DOHH2 (cell line): Measurements from ENCODE around the gene SPECC1L.

ENCODE experiments used
- H3F3A ChIP-seq: fragments of 200-600 bp; sonication (generic), shearing (Covaris generic); 2 replicates; pipeline ENCODE4 v1.6.0; 2016; ENCODE audit warnings: antibody characterized with exemption, mild to moderate bottlenecking; ENCODE audit not compliant: control insufficient read depth, insufficient read depth
- H3K27ac ChIP-seq: fragments of 200-600 bp; sonication (generic); 2 replicates; pipeline ENCODE4 v1.5.1; 2014; ENCODE audit warnings: low read depth, mild to moderate bottlenecking, low read length, moderate library complexity
- H3K27me3 ChIP-seq: fragments of 200-600 bp; sonication (generic); 2 replicates; pipeline ENCODE4 v1.6.1; 2014; ENCODE audit warnings: mild to moderate bottlenecking, low read length, mixed read lengths; ENCODE audit not compliant: control insufficient read depth
- H3K36me3 ChIP-seq: fragments of 200-600 bp; sonication (generic); 2 replicates; pipeline ENCODE4 v1.6.1; 2014; ENCODE audit warnings: mild to moderate bottlenecking, low read length, moderate library complexity, mixed read lengths; ENCODE audit not compliant: control insufficient read depth
- H3K4me1 ChIP-seq: fragments of 200-600 bp; sonication (generic); 2 replicates; pipeline ENCODE4 v1.6.1; 2014; ENCODE audit warnings: mild to moderate bottlenecking, low read length, mixed read lengths; ENCODE audit not compliant: control insufficient read depth
- H3K4me2 ChIP-seq: fragments of 200-600 bp; sonication (generic); 2 replicates; pipeline ENCODE4 v1.6.0; 2014; ENCODE audit warnings: mild to moderate bottlenecking, low read length, moderate library complexity
- H3K4me3 ChIP-seq: fragments of 200-600 bp; sonication (generic); 2 replicates; pipeline ENCODE4 v1.5.1; 2014; ENCODE audit warnings: mild to moderate bottlenecking, low read length, mixed read lengths
- H3K79me2 ChIP-seq: fragments of 200-600 bp; sonication (generic); 2 replicates; pipeline ENCODE4 v1.6.1; 2014; ENCODE audit warnings: mild to moderate bottlenecking, low read length, mixed read lengths; ENCODE audit not compliant: control insufficient read depth
- H3K9me2 ChIP-seq: fragments of 200-600 bp; sonication (generic); replicated peaks from 2 replicates; pipeline ENCODE4 v1.6.1; 2014; ENCODE audit warnings: mild to moderate bottlenecking, low read length, mixed read lengths; ENCODE audit not compliant: control insufficient read depth
- H3K9me3 ChIP-seq: fragments of 200-600 bp; sonication (generic); 2 replicates; pipeline ENCODE4 v1.6.1; 2014; ENCODE audit warnings: antibody characterized with exemption, low read length, mixed read lengths; ENCODE audit not compliant: control insufficient read depth, insufficient read depth
- H4K20me1 ChIP-seq: fragments of 200-600 bp; sonication (generic); 2 replicates; pipeline ENCODE4 v1.6.0; 2014; ENCODE audit warnings: low read depth, mild to moderate bottlenecking, antibody characterized with exemption, low read length, moderate library complexity; ENCODE audit not compliant: control insufficient read depth, insufficient read depth
- CTCF ChIP-seq: fragments of 200-600 bp; sonication (generic); IDR thresholded peaks from one replicate; pipeline ENCODE4 v1.5.1; 2014; ENCODE audit warnings: antibody characterized with exemption, mild to moderate bottlenecking, low read depth, low read length; ENCODE audit not compliant: poor library complexity, severe bottlenecking
- EZH2phosphoT487 ChIP-seq: fragments of 200-600 bp; sonication (generic); IDR thresholded peaks from 2 replicates; pipeline ENCODE4 v1.6.1; 2017; ENCODE audit warnings: borderline replicate concordance, mild to moderate bottlenecking, antibody characterized with exemption, low read length, moderate library complexity, mixed read lengths

The SPECC1L gene

GRCh38 chr22:24436553-24436952 is 165.9 kb downstream of the SPECC1L start:
- peak overlapping the region; percentile 96 for H3K4me2 ChIP-seq
- peak overlapping the region; percentile 98 for H3K27ac ChIP-seq
- peaks cover 78% of the 10 kb centered on the region for H3K36me3 ChIP-seq
- H3K79me2 ChIP-seq: peaks cover 71% of the 10 kb centered on the region
- peaks cover 72% of the 10 kb centered on the region for H3K4me1 ChIP-seq
- no peak for TF ChIP-seq EZH2phosphoT487
- TF ChIP-seq CTCF: no peak
- no peaks in the 10 kb centered on the region for H3K9me2 ChIP-seq
- peaks cover 4% of the 10 kb centered on the region for H4K20me1 ChIP-seq
- H3K27me3 ChIP-seq: no peaks in the 10 kb centered on the region
- H3F3A ChIP-seq: peaks cover 42% of the 10 kb centered on the region
- H3K4me3 ChIP-seq: peak overlapping the region; percentile 64
- no peaks in the 10 kb centered on the region for H3K9me3 ChIP-seq

- peaks cover 66% of the 10 kb centered on the region for H3K79me2 ChIP-seq
- H3K4me1 ChIP-seq: peaks cover 67% of the 10 kb centered on the region
- H3K4me2 ChIP-seq: peak overlapping the region; percentile 96
These were observed 166.5 kb downstream of the SPECC1L start for GRCh38 chr22:24437091-24437490.

GRCh38 chr22:24437741-24438328 is 167.2 kb downstream of the SPECC1L start:
- H3K9me3 ChIP-seq: no peaks in the 10 kb centered on the region
- peak overlapping the region; percentile 98 for H3K27ac ChIP-seq
- H3K4me1 ChIP-seq: peaks cover 59% of the 10 kb centered on the region
- peaks cover 4% of the 10 kb centered on the region for H4K20me1 ChIP-seq
- H3K79me2 ChIP-seq: peaks cover 59% of the 10 kb centered on the region
- H3K27me3 ChIP-seq: no peaks in the 10 kb centered on the region
- no peaks in the 10 kb centered on the region for H3K9me2 ChIP-seq
- TF ChIP-seq CTCF (peak; percentile 80), EZH2phosphoT487 (no peak)
- H3K36me3 ChIP-seq: peaks cover 84% of the 10 kb centered on the region
- peaks cover 42% of the 10 kb centered on the region for H3F3A ChIP-seq
- peak overlapping the region; percentile 64 for H3K4me3 ChIP-seq
- peak overlapping the region; percentile 96 for H3K4me2 ChIP-seq

More at GRCh38 chr22:24437091-24437490, 166.5 kb downstream of the SPECC1L start:
- no peaks in the 10 kb centered on the region for H3K27me3 ChIP-seq
- H3K9me2 ChIP-seq: no peaks in the 10 kb centered on the region
- peaks cover 83% of the 10 kb centered on the region for H3K36me3 ChIP-seq
- no peaks in the 10 kb centered on the region for H3K9me3 ChIP-seq
- peaks cover 42% of the 10 kb centered on the region for H3F3A ChIP-seq
- peaks cover 4% of the 10 kb centered on the region for H4K20me1 ChIP-seq
- peak overlapping the region; percentile 98 for H3K27ac ChIP-seq
- peak overlapping the region; percentile 64 for H3K4me3 ChIP-seq
- TF ChIP-seq EZH2phosphoT487 (no peak), CTCF (no peak)
